ENCODE results near the gene MINDY4B. TPM values are rescaled to one million over a fixed set of nuclear protein-coding genes. Genes with fewer than 3 reads are reported as not detected.

The MINDY4B gene
- polyA plus RNA-seq, 1 of the 3 experiments (the other 2 are of a cell fraction): not detected

- TF ChIP-seq, protein P1, sequence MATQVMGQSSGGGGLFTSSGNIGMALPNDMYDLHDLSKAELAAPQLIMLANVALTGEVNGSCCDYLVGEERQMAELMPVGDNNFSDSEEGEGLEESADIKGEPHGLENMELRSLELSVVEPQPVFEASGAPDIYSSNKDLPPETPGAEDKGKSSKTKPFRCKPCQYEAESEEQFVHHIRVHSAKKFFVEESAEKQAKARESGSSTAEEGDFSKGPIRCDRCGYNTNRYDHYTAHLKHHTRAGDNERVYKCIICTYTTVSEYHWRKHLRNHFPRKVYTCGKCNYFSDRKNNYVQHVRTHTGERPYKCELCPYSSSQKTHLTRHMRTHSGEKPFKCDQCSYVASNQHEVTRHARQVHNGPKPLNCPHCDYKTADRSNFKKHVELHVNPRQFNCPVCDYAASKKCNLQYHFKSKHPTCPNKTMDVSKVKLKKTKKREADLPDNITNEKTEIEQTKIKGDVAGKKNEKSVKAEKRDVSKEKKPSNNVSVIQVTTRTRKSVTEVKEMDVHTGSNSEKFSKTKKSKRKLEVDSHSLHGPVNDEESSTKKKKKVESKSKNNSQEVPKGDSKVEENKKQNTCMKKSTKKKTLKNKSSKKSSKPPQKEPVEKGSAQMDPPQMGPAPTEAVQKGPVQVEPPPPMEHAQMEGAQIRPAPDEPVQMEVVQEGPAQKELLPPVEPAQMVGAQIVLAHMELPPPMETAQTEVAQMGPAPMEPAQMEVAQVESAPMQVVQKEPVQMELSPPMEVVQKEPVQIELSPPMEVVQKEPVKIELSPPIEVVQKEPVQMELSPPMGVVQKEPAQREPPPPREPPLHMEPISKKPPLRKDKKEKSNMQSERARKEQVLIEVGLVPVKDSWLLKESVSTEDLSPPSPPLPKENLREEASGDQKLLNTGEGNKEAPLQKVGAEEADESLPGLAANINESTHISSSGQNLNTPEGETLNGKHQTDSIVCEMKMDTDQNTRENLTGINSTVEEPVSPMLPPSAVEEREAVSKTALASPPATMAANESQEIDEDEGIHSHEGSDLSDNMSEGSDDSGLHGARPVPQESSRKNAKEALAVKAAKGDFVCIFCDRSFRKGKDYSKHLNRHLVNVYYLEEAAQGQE (IDR thresholded peaks at IDR 0.05; ENCODE audit: low read depth, low read length): no peak
- TF ChIP-seq IRF3 (IDR thresholded peaks at IDR 0.05; ENCODE audit: low read depth, low read length) (no peak), ELF1 (IDR thresholded peaks at IDR 0.05) (no peak), NRF1 (IDR thresholded peaks at IDR 0.05; ENCODE audit: low read depth, low read length) (no peak), FOSL2 (IDR thresholded peaks at IDR 0.05; ENCODE audit: borderline replicate concordance, low read depth) (no peak), JUND (IDR thresholded peaks at IDR 0.05) (no peak), TEAD4 (IDR thresholded peaks at IDR 0.05; ENCODE audit: borderline replicate concordance, insufficient read depth) (no peak), CHD2 (IDR thresholded peaks at IDR 0.05; ENCODE audit: low read length, partially characterized antibody) (no peak)
- TF ChIP-seq, protein P2, sequence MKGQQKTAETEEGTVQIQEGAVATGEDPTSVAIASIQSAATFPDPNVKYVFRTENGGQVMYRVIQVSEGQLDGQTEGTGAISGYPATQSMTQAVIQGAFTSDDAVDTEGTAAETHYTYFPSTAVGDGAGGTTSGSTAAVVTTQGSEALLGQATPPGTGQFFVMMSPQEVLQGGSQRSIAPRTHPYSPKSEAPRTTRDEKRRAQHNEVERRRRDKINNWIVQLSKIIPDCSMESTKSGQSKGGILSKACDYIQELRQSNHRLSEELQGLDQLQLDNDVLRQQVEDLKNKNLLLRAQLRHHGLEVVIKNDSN (IDR thresholded peaks at IDR 0.05; ENCODE audit: borderline replicate concordance, low read depth): no peak
Measured at GRCh38 chr3:150825192-150825915, 79.9 kb downstream of the MINDY4B start (continued).

GRCh38 chr3:150823277-150823676, 82.0 kb downstream of the MINDY4B start:
- CTCF ChIA-PET: interaction anchor here (1.1 kb wide), 1 partner anchor 103 kb away, joined by 3 read pairs; no protein-coding TSS in a partner anchor
- Histone ChIP-seq H3K9ac (no peak overlapping the region), H3K4me2 (no peak overlapping the region), H3K9me2 (no peaks in the 10 kb centered on the region), H3K27me3 (ENCODE audit: insufficient read depth) (peaks cover 25% of the 10 kb centered on the region; the same call in 1 of the 2 replicates), H4K20me1 (ENCODE audit: insufficient read depth) (no peaks in the 10 kb centered on the region), H2AFZ (ENCODE audit: low read depth) (no peak overlapping the region), H3K9me3 (no peaks in the 10 kb centered on the region), H3K4me3 (ENCODE audit: low read depth in 2 of 2, low read length in 1 of 2) (no peak overlapping the region), H3K36me3 (replicated peaks in 1 of 2; ENCODE audit: control insufficient read depth in 1 of 2, insufficient read depth in 2 of 2, low read length in 1 of 2) (no peaks in the 10 kb centered on the region), H3K79me2 (ENCODE audit: insufficient read depth) (no peaks in the 10 kb centered on the region), H3K4me1 (ENCODE audit: control insufficient read depth in 1 of 2, insufficient read depth in 2 of 2, low read depth in 1 of 2, low read length in 1 of 2) (peaks cover 0 to 5% of the 10 kb centered on the region in 2 experiments; a peak in 1 of 4 replicates), H3K27ac (ENCODE audit: low read depth in 2 of 2, low read length in 1 of 2) (no peak overlapping the region), H3F3A (replicated peaks; ENCODE audit: insufficient read depth) (no peaks in the 10 kb centered on the region)
- POLR2A ChIA-PET: no interaction called here
- TF ChIP-seq RCOR1 (IDR thresholded peaks at IDR 0.05; ENCODE audit: low read length) (no peak), FOXM1 (IDR thresholded peaks at IDR 0.05; ENCODE audit: low read depth) (no peak), CHD2 (IDR thresholded peaks at IDR 0.05; ENCODE audit: low read length, partially characterized antibody) (no peak), SIN3A (IDR thresholded peaks at IDR 0.05; ENCODE audit: borderline replicate concordance, low read depth, low read length) (no peak), RAD21 (IDR thresholded peaks at IDR 0.05; ENCODE audit: low read length) (no peak), RXRA (IDR thresholded peaks at IDR 0.05; ENCODE audit: borderline replicate concordance, low read depth) (no peak), IRF3 (IDR thresholded peaks at IDR 0.05; ENCODE audit: low read depth, low read length) (no peak), SMC3 (IDR thresholded peaks at IDR 0.05; ENCODE audit: low read depth, low read length) (no peak), NRF1 (IDR thresholded peaks at IDR 0.05; ENCODE audit: low read depth, low read length) (no peak), YY1 (IDR thresholded peaks at IDR 0.05; ENCODE audit: low read depth) (no peak), FOSL2 (IDR thresholded peaks at IDR 0.05; ENCODE audit: borderline replicate concordance, low read depth) (no peak)
- TF ChIP-seq, protein P3, sequence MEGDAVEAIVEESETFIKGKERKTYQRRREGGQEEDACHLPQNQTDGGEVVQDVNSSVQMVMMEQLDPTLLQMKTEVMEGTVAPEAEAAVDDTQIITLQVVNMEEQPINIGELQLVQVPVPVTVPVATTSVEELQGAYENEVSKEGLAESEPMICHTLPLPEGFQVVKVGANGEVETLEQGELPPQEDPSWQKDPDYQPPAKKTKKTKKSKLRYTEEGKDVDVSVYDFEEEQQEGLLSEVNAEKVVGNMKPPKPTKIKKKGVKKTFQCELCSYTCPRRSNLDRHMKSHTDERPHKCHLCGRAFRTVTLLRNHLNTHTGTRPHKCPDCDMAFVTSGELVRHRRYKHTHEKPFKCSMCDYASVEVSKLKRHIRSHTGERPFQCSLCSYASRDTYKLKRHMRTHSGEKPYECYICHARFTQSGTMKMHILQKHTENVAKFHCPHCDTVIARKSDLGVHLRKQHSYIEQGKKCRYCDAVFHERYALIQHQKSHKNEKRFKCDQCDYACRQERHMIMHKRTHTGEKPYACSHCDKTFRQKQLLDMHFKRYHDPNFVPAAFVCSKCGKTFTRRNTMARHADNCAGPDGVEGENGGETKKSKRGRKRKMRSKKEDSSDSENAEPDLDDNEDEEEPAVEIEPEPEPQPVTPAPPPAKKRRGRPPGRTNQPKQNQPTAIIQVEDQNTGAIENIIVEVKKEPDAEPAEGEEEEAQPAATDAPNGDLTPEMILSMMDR (IDR thresholded peaks at IDR 0.05): no peak
- 21% methylated on average over 3 of the region's 3 CpGs for WGBS (ENCODE audit: low lambda C conversion rate)
- no peak for DNase-seq

Data from SK-N-SH (cell line).